PC-3 (cell line): ENCODE measurements around the gene ACTN4.

Source experiments
- EZH2 ChIP-seq: fragments of 300-600 bp; sonication (generic); IDR thresholded peaks from one replicate; pipeline ENCODE4 v1.6.1; 2017; ENCODE audit warnings: antibody characterized with exemption, mild to moderate bottlenecking, low read length; ENCODE audit not compliant: unreplicated experiment
- TF ChIP-seq, protein P1 (sequence below): fragments of 300-600 bp; sonication (generic); conservative IDR thresholded peaks from 2 replicates; pipeline ENCODE4 v1.5.1; 2017; ENCODE audit warnings: antibody characterized with exemption, low read depth, mild to moderate bottlenecking, low read length

DNA sequence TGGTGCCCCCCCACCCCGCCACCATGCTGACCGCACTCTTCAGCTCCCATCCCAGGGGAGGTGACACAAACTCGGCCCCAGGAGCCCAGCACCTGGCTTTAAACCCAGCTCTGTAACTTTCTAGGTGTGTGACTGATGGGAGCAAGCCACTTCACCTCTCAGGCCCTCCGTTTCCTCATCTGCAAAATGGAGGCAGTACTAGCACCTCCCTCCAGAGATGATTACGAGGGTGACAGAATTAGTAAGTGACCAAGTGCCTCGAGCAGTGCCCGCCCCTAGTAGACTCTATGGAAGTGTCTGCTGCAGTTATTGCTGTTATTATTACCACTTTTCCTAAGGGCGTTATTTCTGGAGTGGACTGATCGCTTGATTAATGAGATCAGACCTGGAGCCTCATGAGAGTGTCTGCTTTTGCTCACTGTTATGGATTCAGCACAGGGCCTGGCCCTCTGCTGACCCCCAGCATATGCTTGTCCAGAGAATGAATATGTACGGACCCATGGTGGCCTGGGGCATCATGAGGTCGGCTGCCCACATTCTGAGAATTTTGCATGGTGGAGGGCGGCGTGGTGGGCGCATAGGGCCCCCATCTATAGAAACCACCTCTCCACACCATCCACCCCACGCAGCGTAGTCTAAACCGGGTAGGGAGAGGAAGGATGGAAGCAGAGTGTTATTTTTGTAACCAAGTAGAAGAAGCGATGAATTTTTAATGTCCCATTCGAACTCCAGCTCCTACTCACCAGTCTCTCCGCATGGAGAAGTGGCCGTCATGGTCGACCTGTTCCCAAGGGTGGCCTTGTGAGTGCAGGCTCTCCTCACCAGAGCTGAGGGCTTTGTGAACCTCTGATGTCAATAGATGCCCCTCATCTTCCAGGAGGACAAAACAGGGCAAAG, 48.6 kb downstream of the ACTN4 start:
- TF ChIP-seq, protein P1, sequence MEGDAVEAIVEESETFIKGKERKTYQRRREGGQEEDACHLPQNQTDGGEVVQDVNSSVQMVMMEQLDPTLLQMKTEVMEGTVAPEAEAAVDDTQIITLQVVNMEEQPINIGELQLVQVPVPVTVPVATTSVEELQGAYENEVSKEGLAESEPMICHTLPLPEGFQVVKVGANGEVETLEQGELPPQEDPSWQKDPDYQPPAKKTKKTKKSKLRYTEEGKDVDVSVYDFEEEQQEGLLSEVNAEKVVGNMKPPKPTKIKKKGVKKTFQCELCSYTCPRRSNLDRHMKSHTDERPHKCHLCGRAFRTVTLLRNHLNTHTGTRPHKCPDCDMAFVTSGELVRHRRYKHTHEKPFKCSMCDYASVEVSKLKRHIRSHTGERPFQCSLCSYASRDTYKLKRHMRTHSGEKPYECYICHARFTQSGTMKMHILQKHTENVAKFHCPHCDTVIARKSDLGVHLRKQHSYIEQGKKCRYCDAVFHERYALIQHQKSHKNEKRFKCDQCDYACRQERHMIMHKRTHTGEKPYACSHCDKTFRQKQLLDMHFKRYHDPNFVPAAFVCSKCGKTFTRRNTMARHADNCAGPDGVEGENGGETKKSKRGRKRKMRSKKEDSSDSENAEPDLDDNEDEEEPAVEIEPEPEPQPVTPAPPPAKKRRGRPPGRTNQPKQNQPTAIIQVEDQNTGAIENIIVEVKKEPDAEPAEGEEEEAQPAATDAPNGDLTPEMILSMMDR = no peak
- no peak for TF ChIP-seq EZH2
